ENCODE results near the gene MUC2. TPM values are rescaled to one million over a fixed set of nuclear protein-coding genes. Genes with fewer than 3 reads are reported as not detected.

Gene MUC2
- not detected for polyA plus RNA-seq (2012; ENCODE audit: insufficient read depth, insufficient read length, low read depth)

- H3K9me3 ChIP-seq = no peaks in the 10 kb centered on the region
- no peak for DNase-seq
- no peak within 1 kb of the TSS for H3K4me3 ChIP-seq (ENCODE audit: low read depth, low read length)
- no peaks in the 10 kb centered on the region for H3K36me3 ChIP-seq
- H3K4me1 ChIP-seq = no peaks in the 10 kb centered on the region
- 0 out of 2 replicates have a peak, but pooled peaks cover 3% of the 10 kb centered on the region for H3K27me3 ChIP-seq
- no peak for TF ChIP-seq CTCF (IDR thresholded peaks at IDR 0.05; ENCODE audit: low read depth, low read length)
These were observed at the start of gene MUC2 for GRCh38 chr11:1074244-1075221. MUC2 (plus strand) TSS chr11:1074874.

- Histone ChIP-seq H3K4me1 (no peaks in the 10 kb centered on the region), H3K36me3 (no peaks in the 10 kb centered on the region), H3K4me3 (ENCODE audit: low read depth, low read length) (no peak overlapping the region), H3K27me3 (no peaks in the 10 kb centered on the region), H3K9me3 (no peaks in the 10 kb centered on the region)
- TF ChIP-seq CTCF (IDR thresholded peaks at IDR 0.05; ENCODE audit: low read depth, low read length) = no peak
- no peak for DNase-seq
These were observed 49.1 kb upstream of the MUC2 start for GRCh38 chr11:1025410-1026162.

GRCh38 chr11:1026163-1026450, 48.6 kb upstream of the MUC2 start:
- Histone ChIP-seq H3K9me3 (no peaks in the 10 kb centered on the region), H3K36me3 (no peaks in the 10 kb centered on the region), H3K4me3 (ENCODE audit: low read depth, low read length) (no peak overlapping the region), H3K4me1 (no peaks in the 10 kb centered on the region), H3K27me3 (no peaks in the 10 kb centered on the region)
- DNase-seq = no peak
- no peak for TF ChIP-seq CTCF (IDR thresholded peaks at IDR 0.05; ENCODE audit: low read depth, low read length)

GRCh38 chr11:1026641-1027482, 47.8 kb upstream of the MUC2 start:
- H3K9me3 ChIP-seq = no peaks in the 10 kb centered on the region
- DNase-seq = no peak
- no peaks in the 10 kb centered on the region for H3K27me3 ChIP-seq
- no peaks in the 10 kb centered on the region for H3K4me1 ChIP-seq
- TF ChIP-seq CTCF (IDR thresholded peaks at IDR 0.05; ENCODE audit: low read depth, low read length) = no peak
- H3K36me3 ChIP-seq = no peaks in the 10 kb centered on the region
- H3K4me3 ChIP-seq (ENCODE audit: low read depth, low read length) = no peak overlapping the region

- TF ChIP-seq CTCF (IDR thresholded peaks at IDR 0.05; ENCODE audit: low read depth, low read length) = no peak
- H3K4me3 ChIP-seq (ENCODE audit: low read depth, low read length) = no peak overlapping the region
- no peak for DNase-seq
- H3K36me3 ChIP-seq = no peaks in the 10 kb centered on the region
- H3K9me3 ChIP-seq = no peaks in the 10 kb centered on the region
- H3K27me3 ChIP-seq = no peaks in the 10 kb centered on the region
- H3K4me1 ChIP-seq = no peaks in the 10 kb centered on the region
These were observed 47.0 kb upstream of the MUC2 start for GRCh38 chr11:1027483-1028290.

All from BE2C (cell line).